OCI-LY7 (cell line): ENCODE results near the gene NCAM1. TPM values are rescaled to one million over a fixed set of nuclear protein-coding genes. Genes with fewer than 3 reads are reported as not detected.

Source experiments
- BruUV-seq: library from RNA; stranded (reverse); fragments of 400-500 nt; replicated peaks from 2 replicates; lab custom pipeline; 2021; lab: Mats Ljungman, UMichigan
- CTCF ChIA-PET: fragments of 300-600 bp; sonication (Branson Sonifier 250); formaldehyde crosslinking; loops from one replicate; lab custom pipeline; 2022; ENCODE audit warnings: antibody characterized with exemption; ENCODE audit not compliant: unreplicated experiment; lab: Charles Lee
- POLR2A ChIA-PET: fragments of 300-600 bp; sonication (Branson Sonifier 250); formaldehyde crosslinking; loops from one replicate; lab custom pipeline; 2022; ENCODE audit warnings: antibody characterized with exemption; lab: Charles Lee
- DNase-seq: peaks from one replicate; pipeline ENCODE4 v3.0.0-alpha.2; 2015; ENCODE audit warnings: low spot score
- H2AFZ ChIP-seq: fragments of 200-600 bp; sonication (generic), shearing (Covaris generic); 2 replicates; pipeline ENCODE4 v1.6.1; 2014; ENCODE audit warnings: mild to moderate bottlenecking, antibody characterized with exemption, low read length, moderate library complexity
- H3K27ac ChIP-seq: fragments of 200-600 bp; sonication (generic); 2 replicates; pipeline ENCODE4 v1.5.1; 2014; ENCODE audit warnings: mixed run types, low read depth, mild to moderate bottlenecking, moderate library complexity, low read length, inconsistent platforms; ENCODE audit not compliant: poor library complexity, severe bottlenecking
- H3K36me3 ChIP-seq: fragments of 200-600 bp; sonication (generic); 2 replicates; pipeline ENCODE4 v1.6.1; 2014; ENCODE audit warnings: mild to moderate bottlenecking, antibody characterized with exemption, low read length, moderate library complexity, mixed read lengths; ENCODE audit not compliant: insufficient read depth
- H3K4me1 ChIP-seq: fragments of 200-600 bp; sonication (generic); 2 replicates; pipeline ENCODE4 v1.5.1; 2014; ENCODE audit warnings: mild to moderate bottlenecking, low read length; ENCODE audit not compliant: insufficient read depth, poor library complexity, severe bottlenecking
- H3K4me2 ChIP-seq: fragments of 200-600 bp; sonication (generic); 2 replicates; pipeline ENCODE4 v1.6.1; 2014; ENCODE audit warnings: mild to moderate bottlenecking, low read length
- H3K4me3 ChIP-seq: fragments of 200-600 bp; sonication (generic); 2 replicates; pipeline ENCODE4 v1.5.1; 2014; ENCODE audit warnings: mild to moderate bottlenecking, low read depth, low read length; ENCODE audit not compliant: poor library complexity, severe bottlenecking
- H3K79me2 ChIP-seq: fragments of 200-600 bp; sonication (generic); 2 replicates; pipeline ENCODE4 v1.6.1; 2016; ENCODE audit warnings: low read depth, mild to moderate bottlenecking, low read length, moderate library complexity, mixed read lengths; ENCODE audit not compliant: insufficient read depth
- H3K9me2 ChIP-seq: fragments of 200-600 bp; sonication (generic); 2 replicates; pipeline ENCODE4 v1.6.1; 2016; ENCODE audit warnings: mild to moderate bottlenecking, low read length, mixed read lengths; ENCODE audit not compliant: insufficient read depth
- H3K9me3 ChIP-seq: fragments of 200-600 bp; sonication (generic); 2 replicates; pipeline ENCODE4 v1.6.1; 2014; ENCODE audit warnings: mild to moderate bottlenecking, mixed run types, low read length, mixed read lengths
- H4K20me1 ChIP-seq: fragments of 200-600 bp; sonication (generic); 2 replicates; pipeline ENCODE4 v1.6.1; 2014; ENCODE audit warnings: mild to moderate bottlenecking, antibody characterized with exemption, low read length, moderate library complexity, mixed read lengths; ENCODE audit not compliant: insufficient read depth
- EZH2phosphoT487 ChIP-seq: fragments of 200-600 bp; sonication (generic); IDR thresholded peaks from 2 replicates; pipeline ENCODE4 v1.6.1; 2018; ENCODE audit warnings: low read depth, borderline replicate concordance, mild to moderate bottlenecking, mixed run types, antibody characterized with exemption, low read length, moderate library complexity, mixed read lengths
- intact Hi-C: fragments of 100-400 bp; cut with micrococcal nuclease; formaldehyde crosslinking; loops from one replicate; pipeline ENCODE4 v1.10.0; 2022; ENCODE audit not compliant: unreplicated experiment
- total RNA-seq, 2 experiments: library from RNA; depleted of rRNA in 1 of 2; stranded (reverse); fragments of >200 nt in 1 of 2; shearing (Covaris generic) in 1 of 2; gene quantifications; 2 replicates each; pipeline ENCODE4 v1.2.3, GENCODE V29; 2014 to 2022
- TF ChIP-seq, protein P1 (sequence below): fragments of 200-600 bp; sonication (generic); conservative IDR thresholded peaks from 2 replicates; pipeline ENCODE4 v1.5.1; 2014; ENCODE audit warnings: mild to moderate bottlenecking, antibody characterized with exemption, low read length, moderate library complexity, mixed read lengths

Gene NCAM1
- total RNA-seq, 2 experiments from 2014 or later = not detected

DNA sequence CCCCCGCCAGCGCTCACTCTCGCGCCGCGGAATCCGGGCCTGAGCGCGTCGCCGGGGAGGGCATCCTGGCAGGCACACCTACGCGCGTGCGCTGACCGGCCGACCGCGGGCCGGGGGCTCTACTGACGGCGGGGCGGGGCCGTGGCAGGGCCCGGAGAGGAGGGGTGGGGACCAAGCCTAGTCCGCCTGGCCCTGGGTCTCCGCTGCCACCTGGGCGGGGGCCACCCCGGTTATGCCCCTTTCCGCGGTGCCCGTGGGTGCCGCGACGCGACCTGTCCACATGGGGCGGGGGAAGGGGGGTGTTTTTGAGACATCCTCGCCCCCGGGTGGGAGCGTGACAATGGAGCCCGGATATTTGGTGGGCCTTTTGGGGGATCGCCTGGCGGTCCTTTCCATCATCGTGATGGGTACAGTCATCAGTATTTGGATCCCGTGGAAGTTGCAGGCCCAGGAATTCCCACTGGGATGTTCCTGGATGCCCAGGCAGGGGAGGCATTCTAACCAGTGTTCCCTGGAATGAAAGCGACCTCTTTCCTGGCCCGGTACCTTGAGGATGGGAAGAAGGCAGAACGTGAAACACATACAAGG lies 2.2 kb downstream of the NCAM1 start:
- Histone ChIP-seq H3K9me2 (no peaks in the 10 kb centered on the region), H3K4me3 (no peak overlapping the region), H3K4me1 (no peaks in the 10 kb centered on the region), H3K4me2 (no peak overlapping the region), H4K20me1 (no peaks in the 10 kb centered on the region), H3K9me3 (no peaks in the 10 kb centered on the region), H2AFZ (no peak overlapping the region), H3K79me2 (no peaks in the 10 kb centered on the region), H3K27ac (no peak overlapping the region), H3K36me3 (no peaks in the 10 kb centered on the region)
- ChIA-PET POLR2A (no interaction called here), CTCF (no interaction called here)
- BruUV-seq = no TSS peak
- DNase-seq = no peak
- intact Hi-C loops = no loop called here
- no peak for TF ChIP-seq EZH2phosphoT487
- TF ChIP-seq, protein P1, sequence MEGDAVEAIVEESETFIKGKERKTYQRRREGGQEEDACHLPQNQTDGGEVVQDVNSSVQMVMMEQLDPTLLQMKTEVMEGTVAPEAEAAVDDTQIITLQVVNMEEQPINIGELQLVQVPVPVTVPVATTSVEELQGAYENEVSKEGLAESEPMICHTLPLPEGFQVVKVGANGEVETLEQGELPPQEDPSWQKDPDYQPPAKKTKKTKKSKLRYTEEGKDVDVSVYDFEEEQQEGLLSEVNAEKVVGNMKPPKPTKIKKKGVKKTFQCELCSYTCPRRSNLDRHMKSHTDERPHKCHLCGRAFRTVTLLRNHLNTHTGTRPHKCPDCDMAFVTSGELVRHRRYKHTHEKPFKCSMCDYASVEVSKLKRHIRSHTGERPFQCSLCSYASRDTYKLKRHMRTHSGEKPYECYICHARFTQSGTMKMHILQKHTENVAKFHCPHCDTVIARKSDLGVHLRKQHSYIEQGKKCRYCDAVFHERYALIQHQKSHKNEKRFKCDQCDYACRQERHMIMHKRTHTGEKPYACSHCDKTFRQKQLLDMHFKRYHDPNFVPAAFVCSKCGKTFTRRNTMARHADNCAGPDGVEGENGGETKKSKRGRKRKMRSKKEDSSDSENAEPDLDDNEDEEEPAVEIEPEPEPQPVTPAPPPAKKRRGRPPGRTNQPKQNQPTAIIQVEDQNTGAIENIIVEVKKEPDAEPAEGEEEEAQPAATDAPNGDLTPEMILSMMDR = no peak

DNA sequence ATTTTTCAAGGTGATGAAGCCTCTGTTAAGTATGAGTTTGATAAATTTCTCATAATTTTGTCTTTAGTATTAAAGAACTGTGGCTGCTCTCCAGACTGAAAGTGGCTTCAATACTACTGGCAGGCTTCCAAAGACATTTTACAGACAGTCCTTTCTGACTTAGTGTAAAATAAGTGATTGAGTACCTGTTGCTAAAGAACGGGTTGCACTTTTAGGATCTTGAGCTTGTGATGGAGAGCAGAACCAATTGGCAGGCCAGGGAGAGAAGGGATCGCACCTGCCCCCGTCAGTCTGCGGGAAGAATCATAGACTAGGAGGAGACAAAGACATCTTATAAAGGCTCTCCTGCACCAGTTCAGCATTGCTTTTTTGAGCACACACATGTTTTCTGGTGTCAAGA lies 4.4 kb downstream of the NCAM1 start:
- Histone ChIP-seq H3K27ac (no peak overlapping the region), H3K36me3 (no peaks in the 10 kb centered on the region), H4K20me1 (no peaks in the 10 kb centered on the region), H3K4me3 (no peak overlapping the region), H3K9me2 (no peaks in the 10 kb centered on the region), H3K4me1 (no peaks in the 10 kb centered on the region), H3K4me2 (no peak overlapping the region), H2AFZ (no peak overlapping the region), H3K79me2 (no peaks in the 10 kb centered on the region), H3K9me3 (no peaks in the 10 kb centered on the region)
- intact Hi-C loops = no loop called here
- CTCF ChIA-PET = no interaction called here
- no peak for DNase-seq
- POLR2A ChIA-PET = interaction anchor here (0.6 to 1.0 kb wide), 2 partner anchors 112 to 162 kb away, joined by 3 read pairs; no protein-coding TSS in a partner anchor
- TF ChIP-seq, protein P1 = no peak
- TF ChIP-seq EZH2phosphoT487 = no peak
- BruUV-seq = no TSS peak

DNA sequence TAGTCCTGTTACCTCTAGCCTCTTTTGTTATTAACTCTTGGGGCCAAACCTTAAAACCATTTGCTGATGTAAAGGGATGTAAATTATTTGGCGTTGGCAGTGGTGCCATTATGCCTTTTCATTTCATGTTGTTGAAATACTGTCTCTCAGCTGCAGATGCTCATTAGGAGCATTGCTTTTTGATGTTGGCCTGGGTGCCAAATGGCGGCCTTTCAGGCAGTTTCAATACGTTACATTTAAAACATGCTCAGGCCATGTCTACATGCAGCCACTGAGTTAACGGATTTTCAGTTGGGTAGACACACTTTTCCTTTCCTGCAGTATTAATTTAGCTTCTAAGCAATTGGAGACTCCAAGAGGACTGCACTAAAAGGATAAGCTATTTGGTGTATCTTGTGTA lies 5.3 kb downstream of the NCAM1 start:
- DNase-seq = no peak
- CTCF ChIA-PET = no interaction called here
- Histone ChIP-seq H3K9me3 (no peaks in the 10 kb centered on the region), H4K20me1 (no peaks in the 10 kb centered on the region), H3K9me2 (no peaks in the 10 kb centered on the region), H3K36me3 (no peaks in the 10 kb centered on the region), H3K4me2 (no peak overlapping the region), H3K4me1 (no peaks in the 10 kb centered on the region), H3K79me2 (no peaks in the 10 kb centered on the region), H2AFZ (no peak overlapping the region), H3K4me3 (no peak overlapping the region), H3K27ac (no peak overlapping the region)
- intact Hi-C loops = no loop called here
- BruUV-seq = no TSS peak
- POLR2A ChIA-PET = interaction anchor here (1.0 kb wide), 1 partner anchor 113 kb away, joined by 3 read pairs; no protein-coding TSS in a partner anchor
- TF ChIP-seq, protein P1 = no peak
- no peak for TF ChIP-seq EZH2phosphoT487
